Measurements from ENCODE around the gene NEURL3.

NEURL3 gene

GRCh38 chr2:96539215-96539920 lies 34.2 kb upstream of the NEURL3 start:
- DNase-seq (ENCODE audit: low read depth in 2 of 2), result no peak

GRCh38 chr2:96538487-96539214 lies 33.5 kb upstream of the NEURL3 start:
- DNase-seq (ENCODE audit: low read depth in 2 of 2), result peak; percentile 73 to 78

DNA sequence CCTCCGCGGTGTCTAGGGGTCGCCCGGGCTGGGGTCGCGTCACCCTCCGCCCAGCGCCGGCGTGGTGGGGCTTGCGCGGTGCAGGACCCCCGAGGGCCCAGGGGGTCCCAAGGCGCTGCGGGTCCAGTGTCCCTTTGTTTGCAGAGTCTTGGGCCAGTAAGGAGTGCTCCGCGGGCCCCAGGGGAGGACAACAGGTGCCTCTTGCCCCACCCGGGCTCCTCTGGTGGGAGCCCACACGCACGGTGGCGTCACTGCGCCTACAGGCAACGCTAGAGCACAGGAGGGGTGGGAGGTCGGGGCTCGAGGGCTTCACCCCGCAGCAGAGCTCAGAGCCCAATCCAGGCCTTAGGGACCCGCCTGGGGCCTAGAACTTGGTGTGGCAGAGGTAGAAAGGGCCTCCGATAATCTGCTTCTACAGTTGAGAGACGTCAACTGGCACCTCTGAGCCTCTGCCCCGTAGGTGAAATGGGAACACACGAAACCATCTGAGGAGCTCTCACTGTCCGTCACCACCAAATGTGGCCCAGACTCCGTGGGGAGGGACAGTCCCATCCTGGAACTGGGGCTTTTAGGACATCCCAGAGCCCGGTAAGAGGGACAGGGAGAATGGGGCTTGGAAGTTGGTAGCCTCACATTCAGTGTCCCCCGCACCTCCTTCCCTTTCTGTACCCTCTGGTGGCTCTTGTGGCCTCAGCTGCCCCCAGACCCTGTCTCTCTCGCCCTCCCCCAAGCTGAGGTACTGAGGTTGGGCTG lies 32.8 kb upstream of the NEURL3 start:
- peak in 1 of 2 donors; percentile 23 for DNase-seq (ENCODE audit: low read depth in 2 of 2)

DNA sequence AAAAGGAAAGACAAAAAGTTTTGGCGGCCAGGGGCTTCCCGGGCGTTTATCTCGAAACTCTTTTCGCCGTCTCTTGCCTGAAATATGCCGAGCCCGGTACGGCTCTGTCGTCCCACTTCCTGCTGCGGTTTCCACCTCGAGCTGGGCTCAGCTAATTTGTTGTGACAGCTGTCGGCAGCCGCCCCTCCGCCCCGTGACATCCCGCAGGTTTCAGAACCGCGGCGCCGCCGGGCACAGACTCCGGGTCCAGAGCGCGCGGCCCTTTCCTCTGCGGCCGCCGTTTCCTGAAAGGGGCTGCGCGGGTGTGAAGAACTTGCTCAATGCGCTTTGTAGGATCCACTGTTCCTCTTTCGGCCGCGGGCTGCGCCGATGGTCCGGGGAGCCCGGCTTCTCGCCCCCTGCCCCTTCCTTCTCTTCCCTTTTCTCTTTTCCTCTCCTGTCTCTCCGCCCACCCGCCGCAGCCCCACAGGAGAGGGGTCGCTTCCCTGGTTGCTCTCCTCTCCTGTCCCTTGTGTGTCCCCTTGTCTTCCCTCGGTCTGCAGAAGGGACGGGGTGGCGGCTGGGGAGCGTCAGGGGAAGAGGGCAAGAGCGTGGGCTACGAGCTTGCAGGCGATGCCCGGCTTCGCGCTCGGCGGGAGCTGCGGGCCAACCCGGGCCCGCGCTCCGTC lies 32.0 kb upstream of the NEURL3 start:
- DNase-seq (ENCODE audit: low read depth in 2 of 2), result peak; percentile 71 to 76

GRCh38 chr2:96536445-96537065 lies 31.4 kb upstream of the NEURL3 start, which contains the start of gene ARID5A:
ARID5A (plus strand) TSS chr2:96536752; CDS start chr2:96536827, 75 bp downstream.
- peak; percentile 84 to 88 for DNase-seq (ENCODE audit: low read depth in 2 of 2)

DNA sequence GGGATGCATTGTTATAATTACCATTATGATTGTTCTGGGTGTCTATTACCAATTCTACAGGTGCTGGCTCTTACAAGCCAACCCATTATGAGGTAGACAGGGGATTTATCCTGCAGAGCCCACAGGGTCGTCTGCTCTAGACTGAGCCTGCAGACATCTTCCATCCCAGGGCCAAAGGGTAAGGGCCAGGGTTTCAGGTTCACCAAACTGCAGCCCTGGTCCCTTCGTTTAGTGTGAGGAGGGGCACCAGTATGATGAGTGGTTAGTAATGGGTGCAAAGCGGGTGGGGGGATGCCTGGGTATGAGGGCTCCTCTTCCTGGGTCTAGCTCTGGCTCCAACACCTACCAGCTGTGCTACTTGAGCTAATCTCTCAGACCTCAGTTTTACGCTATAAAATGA lies 30.2 kb upstream of the NEURL3 start:
- DNase-seq (ENCODE audit: low read depth in 2 of 2), result no peak

GRCh38 chr2:96534701-96535181 lies 29.6 kb upstream of the NEURL3 start:
- no peak for DNase-seq (ENCODE audit: low read depth in 2 of 2)

DNA sequence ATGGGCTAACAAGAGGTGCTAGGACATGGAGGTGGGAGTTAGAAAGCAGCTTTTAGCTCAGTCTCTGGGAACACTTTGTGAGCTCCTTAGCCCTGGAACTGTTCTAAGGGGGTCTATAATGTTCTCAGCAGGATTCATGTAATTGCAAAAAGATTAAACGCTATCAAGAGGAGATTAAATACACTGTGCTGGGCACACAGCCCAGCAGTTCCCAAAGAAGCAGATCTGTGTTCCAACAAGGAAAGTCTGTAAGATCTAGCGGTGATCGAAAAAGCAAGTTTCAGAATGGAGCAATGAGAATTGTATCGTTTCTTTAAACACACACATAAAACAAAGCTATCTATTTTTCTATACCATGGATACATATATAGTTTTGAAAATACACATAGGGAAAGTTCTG lies 29.0 kb upstream of the NEURL3 start:
- no peak for DNase-seq (ENCODE audit: low read depth in 2 of 2)

DNA sequence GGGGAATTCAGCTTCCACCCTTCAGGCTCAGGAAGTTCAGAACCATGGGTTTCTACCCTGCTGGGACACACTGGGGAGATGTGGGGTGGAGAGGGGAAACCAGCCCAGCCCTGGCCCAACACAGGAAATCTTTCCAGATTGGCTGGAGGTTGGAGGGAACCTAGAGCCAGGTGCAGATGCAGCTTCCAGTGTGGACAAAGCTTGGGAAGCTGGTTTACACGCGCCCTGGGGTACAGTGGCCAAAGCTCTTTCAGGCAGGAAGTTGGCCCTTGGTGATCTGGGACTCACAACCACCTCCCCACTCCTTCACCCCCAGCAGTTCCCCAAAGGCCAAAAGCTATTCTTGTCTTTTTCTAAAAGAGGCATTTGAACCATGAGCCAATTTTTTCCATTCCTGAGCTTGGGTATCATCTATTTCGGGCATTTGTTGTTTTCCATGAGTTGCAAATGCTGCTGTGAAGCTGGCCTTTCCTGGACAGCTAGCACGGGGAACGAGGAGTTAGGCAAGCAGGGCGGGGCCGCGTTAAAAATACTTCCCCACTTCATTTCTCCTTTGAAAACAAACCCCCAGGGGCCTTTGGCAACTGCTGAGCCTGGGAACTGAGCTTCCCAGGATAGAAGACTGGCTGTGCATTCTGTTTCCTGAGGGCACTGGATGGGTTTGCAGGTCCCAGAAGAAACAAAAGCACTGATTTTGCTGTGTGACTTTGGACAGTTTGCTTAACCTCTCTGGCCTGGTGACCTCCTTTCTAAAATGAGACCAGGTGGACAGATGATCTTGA lies 28.3 kb upstream of the NEURL3 start:
- no peak for DNase-seq (ENCODE audit: low read depth in 2 of 2)

GRCh38 chr2:96532641-96533291 lies 27.6 kb upstream of the NEURL3 start:
- no peak for DNase-seq (ENCODE audit: low read depth in 2 of 2)

- DNase-seq (ENCODE audit: low read depth in 2 of 2), result peak; percentile 62 to 84
Observed at GRCh38 chr2:96531872-96532505, 26.8 kb upstream of the NEURL3 start.

- no peak for DNase-seq (ENCODE audit: low read depth in 2 of 2)
Observed at GRCh38 chr2:96531366-96531765, 26.2 kb upstream of the NEURL3 start.

GRCh38 chr2:96530474-96531357 lies 25.6 kb upstream of the NEURL3 start:
- DNase-seq (ENCODE audit: low read depth in 2 of 2), result no peak

GRCh38 chr2:96530144-96530430 lies 24.9 kb upstream of the NEURL3 start:
- DNase-seq (ENCODE audit: low read depth in 2 of 2), result no peak

DNA sequence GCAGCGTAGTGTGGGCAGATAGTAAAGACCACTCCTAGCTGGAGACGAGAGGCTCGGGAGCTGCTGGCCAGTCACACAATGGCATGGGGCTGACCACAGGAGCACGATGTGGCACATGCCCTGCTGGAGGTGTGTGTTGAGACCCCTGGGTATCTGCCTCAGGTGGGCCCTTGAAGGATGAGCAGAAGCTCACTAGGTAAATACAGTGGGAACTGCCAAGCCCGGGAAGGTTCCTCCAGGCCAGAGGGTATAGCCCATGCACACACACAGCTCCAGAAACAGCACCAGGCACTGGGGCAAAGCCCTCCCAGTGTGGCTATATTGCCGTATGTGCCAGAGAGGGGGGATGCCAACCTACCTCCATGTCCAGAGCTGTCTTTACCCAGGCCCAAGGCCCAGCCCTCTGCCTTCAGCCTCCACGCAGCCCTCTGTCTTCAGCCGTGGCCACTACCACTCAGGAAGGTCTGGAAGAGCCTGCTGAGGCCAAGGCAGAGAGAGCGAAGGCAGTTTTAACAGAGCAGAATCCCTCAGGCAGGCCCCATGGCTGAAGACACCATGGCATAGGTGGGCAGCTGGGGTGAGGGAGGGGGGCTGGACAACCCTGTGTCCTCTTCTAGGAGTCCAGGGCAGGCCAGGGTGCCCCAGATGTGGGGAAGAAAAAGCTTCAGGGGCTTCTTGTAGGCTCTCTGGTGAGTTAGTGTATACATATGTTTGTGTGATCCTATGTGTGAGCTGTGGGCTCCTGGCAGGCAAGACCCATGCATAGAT lies 24.4 kb upstream of the NEURL3 start:
- DNase-seq (ENCODE audit: low read depth in 2 of 2), result no peak

- no peak for DNase-seq (ENCODE audit: low read depth in 2 of 2)
Observed at GRCh38 chr2:96528700-96529375, 23.7 kb upstream of the NEURL3 start.

DNA sequence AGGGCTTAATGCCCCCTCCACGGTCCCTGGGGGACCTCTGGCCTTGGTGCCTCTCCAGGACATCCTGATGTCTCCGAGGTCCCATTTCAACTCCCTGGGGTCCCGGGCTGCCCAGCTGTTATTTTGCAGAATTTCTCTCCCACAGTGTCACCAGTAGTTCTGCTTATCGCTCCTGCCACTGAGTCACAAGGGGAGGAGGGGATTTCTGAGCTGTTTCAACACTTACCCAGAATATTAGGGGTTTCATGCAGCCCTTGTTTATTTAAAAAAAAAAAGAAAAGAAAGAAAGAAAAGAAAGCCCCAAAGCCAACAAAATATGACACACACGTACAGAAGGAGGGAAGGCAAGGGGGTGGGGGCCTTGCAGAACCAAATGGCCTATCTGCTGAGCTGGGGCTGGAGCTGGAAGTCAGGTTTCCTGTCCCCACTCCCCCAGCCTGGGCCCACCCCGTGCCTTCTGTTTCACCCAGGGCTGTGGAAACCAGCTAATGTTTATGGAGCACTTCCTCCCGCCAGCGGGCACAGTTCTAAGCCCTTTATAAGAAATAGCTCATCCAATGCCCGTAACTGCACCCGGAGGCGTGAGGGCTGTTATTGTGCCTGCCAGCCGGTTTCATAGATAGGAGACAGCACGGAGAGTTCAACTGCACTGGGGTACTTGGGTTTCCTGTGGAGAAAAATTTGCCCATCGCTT lies 23.0 kb upstream of the NEURL3 start:
- DNase-seq (ENCODE audit: low read depth in 2 of 2), result peak; percentile 21 to 42
